CD4-positive, alpha-beta T cell (primary cell): ENCODE data around the gene GPRC5A. TPM values are rescaled to one million over a fixed set of nuclear protein-coding genes. Genes with fewer than 3 reads are reported as not detected.

ENCODE experiments used
- ATAC-seq: fragments of 200-7000 bp; cut with Tn5 transposase; one replicate; pipeline ENCODE4 v1.10.0; 2022; ENCODE audit warnings: mild to moderate bottlenecking; ENCODE audit not compliant: poor library complexity
- CTCF ChIA-PET: fragments of 350-600 bp; sonication (Branson Sonifier 250); formaldehyde crosslinking; loops from one replicate; lab custom pipeline; 2021; ENCODE audit warnings: antibody characterized with exemption, inconsistent platforms; lab: Charles Lee
- POLR2A ChIA-PET: fragments of 350-600 bp; sonication (Branson Sonifier 250); formaldehyde crosslinking; loops from one replicate; lab custom pipeline; 2021; ENCODE audit warnings: antibody characterized with exemption, inconsistent platforms; lab: Charles Lee
- DNase-seq, 14 experiments: peaks; one replicate each; pipeline ENCODE4 v3.0.0-alpha.2; 2013 to 2020; ENCODE audit warnings: mixed read lengths in 2 of 14
- H3K27ac ChIP-seq, 2 donors: one replicate each; pipeline versions ENCODE4 v1.5.1 to v1.7.0; 2013; ENCODE audit warnings: low read length in 2 of 2, low read depth in 1 of 2, mild to moderate bottlenecking in 1 of 2
- H3K27me3 ChIP-seq, 2 experiments: 1 replicate in 1 of 2; 2 replicates in 1 of 2; pipeline versions ENCODE4 v1.6.1 to v1.7.0; 2013; ENCODE audit warnings: low read length in 2 of 2, control low read depth in 1 of 2, mild to moderate bottlenecking in 1 of 2, moderate library complexity in 1 of 2; ENCODE audit not compliant: insufficient read depth in 2 of 2, control insufficient read depth in 1 of 2
- H3K36me3 ChIP-seq: one replicate; pipeline ENCODE4 v1.6.1; 2013; ENCODE audit warnings: low read length, control low read depth; ENCODE audit not compliant: insufficient read depth
- H3K4me1 ChIP-seq: one replicate; pipeline ENCODE4 v1.6.1; 2013; ENCODE audit warnings: low read length, control low read depth; ENCODE audit not compliant: insufficient read depth
- H3K4me3 ChIP-seq: one replicate; pipeline ENCODE4 v1.5.1; 2013; ENCODE audit warnings: mild to moderate bottlenecking, low read length, moderate library complexity
- H3K9me3 ChIP-seq, 2 experiments: 1 replicate in 1 of 2; 2 replicates in 1 of 2; pipeline versions ENCODE4 v1.6.1 to v1.7.0; 2013; ENCODE audit warnings: low read length in 2 of 2, mild to moderate bottlenecking in 2 of 2, control low read depth in 1 of 2, moderate library complexity in 1 of 2; ENCODE audit not compliant: control insufficient read depth in 1 of 2, insufficient read depth in 1 of 2
- H3K27ac Mint-ChIP-seq: one replicate; pipeline ENCODE4 v1.8.0; 2020; ENCODE audit warnings: mixed read lengths
- H3K27me3 Mint-ChIP-seq: one replicate; pipeline ENCODE4 v1.8.0; 2021; ENCODE audit warnings: mixed read lengths
- H3K36me3 Mint-ChIP-seq: one replicate; pipeline ENCODE4 v1.8.0; 2021; ENCODE audit warnings: low read depth, mixed read lengths
- H3K4me1 Mint-ChIP-seq: one replicate; pipeline ENCODE4 v1.8.0; 2021; ENCODE audit warnings: low read depth, mixed read lengths
- H3K4me3 Mint-ChIP-seq: one replicate; pipeline ENCODE4 v1.8.0; 2020; ENCODE audit warnings: mild to moderate bottlenecking, mixed read lengths
- H3K9me3 Mint-ChIP-seq: one replicate; pipeline ENCODE4 v1.8.0; 2020; ENCODE audit warnings: mixed read lengths
- CTCF ChIP-seq: fragments of 200-600 bp; IDR thresholded peaks from one replicate; pipeline ENCODE4 v1.8.0; 2022; ENCODE audit warnings: antibody characterized with exemption, mild to moderate bottlenecking
- intact Hi-C, 2 experiments: fragments of 100-400 bp; cut with DNase I in 1 of 2; cut with micrococcal nuclease in 1 of 2; formaldehyde crosslinking; loops; one replicate each; pipeline versions ENCODE4 v1.15.1 to v1.9.0; 2023 to 2025; cut with DNase I, micrococcal nuclease
- total RNA-seq, 174 experiments: library from RNA in 2 of 174; stranded (reverse) in 2 of 174; gene quantifications; one replicate each; pipeline ENCODE4 v1.2.3 and lab custom pipeline; 2021 to 2026

The GPRC5A gene
- total RNA-seq, 2 experiments from 2014 or later = 0.14 to 0.47 TPM

- no peak overlapping the region for H3K27ac ChIP-seq
- POLR2A ChIA-PET = no interaction called here
- Mint-ChIP-seq H3K9me3 (no peaks in the 10 kb centered on the region), H3K4me1 (peaks cover 28% of the 10 kb centered on the region), H3K36me3 (no peaks in the 10 kb centered on the region), H3K4me3 (no peak overlapping the region), H3K27me3 (no peaks in the 10 kb centered on the region), H3K27ac (peak overlapping the region; percentile 34)
- peaks cover 1 to 8% of the 10 kb centered on the region in 2 experiments for H3K27me3 ChIP-seq
- H3K4me3 ChIP-seq = no peak overlapping the region
- CTCF ChIA-PET = no interaction called here
- no peaks in the 10 kb centered on the region for H3K9me3 ChIP-seq
- DNase-seq (no peak), ATAC-seq (no peak)
- no peaks in the 10 kb centered on the region for H3K36me3 ChIP-seq
- no peak for TF ChIP-seq CTCF
- peaks cover 19% of the 10 kb centered on the region for H3K4me1 ChIP-seq
- intact Hi-C loops = loop anchor here in 1 of 2 experiments (5.0 kb wide), 1 partner anchor 71 kb away; no protein-coding TSS in a partner anchor
Observed at GRCh38 chr12:12908711-12909110, 17.3 kb downstream of the GPRC5A start.

GRCh38 chr12:12909228-12909994, 18.0 kb downstream of the GPRC5A start:
- Mint-ChIP-seq H3K27me3 (no peaks in the 10 kb centered on the region), H3K36me3 (no peaks in the 10 kb centered on the region), H3K27ac (peak overlapping the region; percentile 64), H3K4me1 (peaks cover 28% of the 10 kb centered on the region), H3K9me3 (no peaks in the 10 kb centered on the region), H3K4me3 (no peak overlapping the region)
- TF ChIP-seq CTCF = no peak
- CTCF ChIA-PET = no interaction called here
- Histone ChIP-seq H3K27ac (no peak overlapping the region), H3K4me1 (peaks cover 19% of the 10 kb centered on the region), H3K27me3 (peaks cover 0 to 8% of the 10 kb centered on the region in 2 experiments), H3K36me3 (no peaks in the 10 kb centered on the region), H3K4me3 (no peak overlapping the region), H3K9me3 (no peaks in the 10 kb centered on the region)
- ATAC-seq (no peak), DNase-seq (no peak)
- intact Hi-C loops = loop anchor here in 1 of 2 experiments (5.0 kb wide), 1 partner anchor 72 kb away; no protein-coding TSS in a partner anchor
- POLR2A ChIA-PET = no interaction called here

GRCh38 chr12:12909995-12910420, 18.6 kb downstream of the GPRC5A start:
- Histone ChIP-seq H3K4me3 (no peak overlapping the region), H3K27ac (no peak overlapping the region), H3K4me1 (peaks cover 19% of the 10 kb centered on the region), H3K9me3 (no peaks in the 10 kb centered on the region), H3K27me3 (peaks cover 0 to 8% of the 10 kb centered on the region in 2 experiments), H3K36me3 (no peaks in the 10 kb centered on the region)
- intact Hi-C loops = loop anchor here in 1 of 2 experiments (5.0 kb wide), 1 partner anchor 73 kb away; no protein-coding TSS in a partner anchor
- Mint-ChIP-seq H3K27me3 (no peaks in the 10 kb centered on the region), H3K27ac (peak overlapping the region; percentile 64), H3K4me3 (no peak overlapping the region), H3K9me3 (no peaks in the 10 kb centered on the region), H3K4me1 (peaks cover 28% of the 10 kb centered on the region), H3K36me3 (no peaks in the 10 kb centered on the region)
- ChIA-PET POLR2A (no interaction called here), CTCF (no interaction called here)
- DNase-seq (no peak), ATAC-seq (no peak)
- no peak for TF ChIP-seq CTCF
